NCI-H2029 treated with DMSO at 0.1 percent for 48 hours (cell line): ENCODE data around the gene TTC39C.
"Not testable (repeated sequence)": the region's sequence is repeated elsewhere in the genome, so short reads cannot be mapped to it uniquely, and the experiment has no call there.

Experiments
- DNase-seq: peaks from one replicate; lab custom pipeline; 2025; lab: John Stamatoyannopoulos, UW

The TTC39C gene

DNA sequence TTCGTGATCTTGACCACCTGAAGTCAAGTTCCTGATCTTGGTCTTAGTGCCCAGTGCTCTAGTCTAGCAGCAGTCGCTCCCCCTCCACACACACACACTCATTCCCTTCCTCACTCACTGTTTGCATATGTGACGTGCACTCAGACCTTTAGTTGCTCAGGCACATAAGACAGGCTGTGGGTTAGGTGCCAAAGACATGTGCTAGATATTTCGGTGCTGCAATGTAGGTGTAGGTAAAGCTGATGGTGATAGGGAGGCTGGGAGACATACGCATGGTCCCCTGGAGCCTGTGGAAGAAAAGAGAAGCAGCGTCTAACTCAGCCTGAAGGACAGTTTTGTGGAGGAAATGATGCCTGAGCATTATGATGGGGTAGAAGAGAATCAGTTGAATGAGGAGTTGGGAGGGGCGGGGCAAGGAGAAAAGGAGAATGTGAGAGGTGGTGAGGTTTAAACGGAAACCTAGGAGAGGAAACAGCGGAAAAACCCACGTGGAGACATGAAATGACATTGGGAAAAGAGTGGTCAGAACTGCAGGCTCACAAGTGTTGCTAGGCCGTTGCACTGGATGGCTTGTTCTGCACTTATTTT lies 3.8 kb downstream of the TTC39C start:
- DNase-seq: no peak

DNA sequence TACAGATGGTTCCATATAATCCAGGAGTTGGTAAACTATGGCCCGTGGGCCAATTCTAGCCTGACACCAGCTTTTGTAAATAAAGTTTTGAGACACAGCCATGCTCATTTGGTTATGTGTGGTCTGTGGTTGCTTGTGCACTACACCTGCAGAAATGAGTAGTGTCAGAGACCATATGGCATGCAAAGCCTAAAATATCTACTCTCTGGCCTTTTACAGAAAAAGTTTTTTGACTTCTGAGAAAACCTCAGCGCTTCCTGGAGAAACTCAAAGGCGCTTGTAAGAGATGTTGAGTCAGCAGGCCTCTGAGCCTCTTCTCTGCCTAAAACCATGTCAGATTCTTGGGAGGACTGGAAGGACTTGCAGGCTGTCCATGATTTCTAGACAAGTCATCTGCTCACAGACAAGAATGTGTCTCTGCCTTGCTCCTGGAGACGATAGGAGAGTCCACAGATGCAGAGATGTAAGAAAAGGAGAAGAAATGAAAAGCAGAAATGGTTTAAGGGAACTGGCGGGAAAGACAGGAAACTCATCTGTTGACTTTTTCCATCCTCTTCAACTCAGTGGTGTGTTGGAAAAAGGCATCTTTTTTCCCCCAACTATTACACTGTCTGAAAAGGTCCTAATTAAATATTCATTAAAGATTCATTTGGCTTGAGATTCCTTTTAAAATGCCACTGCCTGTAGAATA lies 5.2 kb downstream of the TTC39C start:
- DNase-seq: no peak

DNA sequence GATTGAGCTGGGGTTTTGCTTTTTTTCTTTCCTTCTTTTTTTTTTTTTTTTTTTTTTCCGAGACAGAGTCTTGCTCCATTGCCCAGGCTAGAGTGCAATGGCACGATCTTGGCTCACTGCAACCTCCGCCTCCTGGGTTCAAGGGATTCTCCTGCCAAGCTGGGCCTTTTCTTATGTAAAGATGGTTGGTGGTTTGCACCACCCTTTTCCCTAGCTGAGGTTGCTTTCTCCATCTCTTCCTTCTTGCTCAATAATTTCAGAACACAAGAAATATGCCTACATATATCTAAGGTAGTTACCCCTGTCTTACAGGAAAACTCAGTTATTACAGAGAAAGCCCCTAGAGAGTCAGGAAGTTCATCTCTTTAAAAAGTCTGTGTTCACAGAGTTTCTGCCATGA lies 7.0 kb downstream of the TTC39C start:
- no peak for DNase-seq

DNA sequence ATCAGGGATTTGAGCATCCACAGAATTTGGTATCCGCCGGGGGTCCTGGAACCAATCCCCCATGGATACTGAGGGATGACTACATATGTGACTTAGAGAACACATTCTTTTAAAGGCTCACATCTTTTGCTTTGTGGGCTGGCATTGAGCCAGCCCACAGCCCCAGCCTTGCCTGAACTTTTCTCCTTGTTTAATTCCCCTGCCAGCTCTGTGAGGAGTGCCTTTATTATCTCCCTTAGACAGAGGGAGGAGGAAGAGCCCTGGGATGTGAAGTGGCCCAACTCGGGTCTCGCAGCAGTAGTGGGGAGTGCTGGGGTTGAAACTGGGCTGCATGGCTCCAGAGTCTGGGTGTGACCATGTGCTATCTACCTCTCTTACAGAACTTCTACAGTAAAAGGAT lies 7.6 kb downstream of the TTC39C start:
- no peak for DNase-seq

DNA sequence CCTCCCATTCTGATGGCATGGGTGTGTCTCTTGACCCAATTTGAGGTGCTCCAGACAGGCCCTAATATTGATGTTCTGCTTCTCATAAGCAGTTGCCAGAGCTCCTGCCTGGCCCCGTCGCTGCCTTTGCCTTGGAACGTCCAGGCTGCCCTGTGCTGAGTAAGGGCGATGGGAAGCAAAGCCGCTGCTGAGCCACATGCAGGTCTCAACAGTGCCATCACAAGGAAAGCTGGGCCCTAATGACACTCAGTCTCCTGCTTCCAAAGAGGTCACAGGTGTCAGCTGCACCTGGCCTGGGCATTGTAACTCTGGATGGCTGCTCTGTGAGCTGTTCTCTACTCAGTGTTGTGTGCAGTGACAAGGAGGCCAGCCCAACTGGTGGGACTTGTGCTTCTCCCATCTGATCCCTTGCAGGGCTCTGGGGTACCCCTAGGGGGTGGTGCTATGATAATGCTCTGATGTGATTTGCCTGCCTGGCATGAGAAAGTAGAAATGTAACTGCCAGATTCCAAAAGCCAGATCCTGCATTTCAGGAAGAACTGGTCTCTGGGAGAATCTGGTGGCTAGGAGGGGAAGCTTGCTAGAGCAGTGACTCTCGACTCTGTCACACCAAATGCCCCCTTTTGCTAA lies 8.7 kb downstream of the TTC39C start:
- no peak for DNase-seq

DNA sequence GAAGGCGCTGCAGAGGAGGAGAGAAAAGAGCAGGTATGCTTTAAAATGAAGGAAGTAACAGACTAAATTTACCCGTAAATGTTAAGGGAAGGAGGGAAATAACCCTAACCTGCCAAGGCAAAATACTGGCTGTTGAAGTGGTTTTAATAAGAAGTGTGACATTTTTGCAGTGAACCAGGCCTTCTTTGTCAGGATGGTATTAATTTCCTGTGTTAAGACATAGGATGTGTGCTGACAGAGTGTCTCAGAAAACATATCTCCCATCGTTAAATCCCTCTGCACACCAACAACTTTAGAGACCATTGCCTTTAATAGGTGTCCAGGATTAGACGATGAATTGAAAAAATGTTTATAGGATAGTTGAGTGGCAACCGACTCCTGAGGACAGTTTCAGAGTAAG lies 9.9 kb downstream of the TTC39C start:
- DNase-seq: no peak

DNA sequence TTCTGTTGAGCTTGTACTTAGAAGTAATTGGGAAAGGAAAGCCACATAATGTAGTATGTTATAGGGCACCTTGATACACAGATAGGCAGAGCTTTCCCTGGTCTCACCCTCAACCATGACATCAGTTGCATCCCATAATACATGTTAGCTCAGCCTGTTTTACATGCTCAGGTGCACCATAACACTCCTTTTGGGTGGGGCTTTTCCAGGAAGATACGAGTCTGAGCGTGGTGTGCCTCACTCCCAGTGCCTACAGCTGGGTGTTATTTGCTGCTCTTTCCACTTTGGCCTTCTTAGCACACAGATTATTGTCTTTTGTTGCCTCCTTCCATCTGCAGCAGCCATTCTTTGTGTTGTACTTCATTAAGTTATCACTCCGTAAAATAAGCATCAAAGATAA lies 11.9 kb downstream of the TTC39C start:
- no peak for DNase-seq

DNA sequence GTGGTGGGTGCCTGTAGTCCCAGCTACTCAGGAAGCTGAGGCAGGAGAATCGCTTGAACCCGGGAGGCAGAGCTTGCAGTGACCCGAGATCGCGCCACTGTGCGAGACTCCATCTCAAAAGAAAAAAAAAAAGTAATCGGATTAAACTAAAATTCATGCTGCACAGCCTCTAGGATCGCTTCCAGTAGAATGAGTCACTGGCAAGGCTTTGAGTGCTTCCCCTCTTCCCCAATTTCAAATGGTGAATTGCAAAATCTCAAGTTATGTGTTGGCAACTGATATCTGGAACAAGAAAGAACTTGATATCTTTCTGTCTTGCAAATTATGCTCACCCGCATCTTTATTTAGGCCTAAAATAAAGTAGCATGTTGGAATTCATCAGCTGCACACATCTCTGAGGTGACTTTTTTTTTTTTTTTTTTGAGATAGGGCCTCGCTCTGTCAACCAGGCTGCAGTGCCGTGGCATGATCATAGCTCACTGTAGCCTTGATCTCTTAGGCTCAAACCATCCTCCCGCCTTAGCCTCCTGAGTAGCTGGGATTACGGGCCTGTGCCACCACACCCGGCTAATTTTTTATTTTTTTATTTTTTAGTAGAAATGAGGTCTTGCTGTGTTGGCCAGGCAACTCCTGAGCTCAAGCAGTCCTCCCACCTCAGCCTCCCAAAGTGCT lies 12.7 kb downstream of the TTC39C start:
- DNase-seq: no peak

DNA sequence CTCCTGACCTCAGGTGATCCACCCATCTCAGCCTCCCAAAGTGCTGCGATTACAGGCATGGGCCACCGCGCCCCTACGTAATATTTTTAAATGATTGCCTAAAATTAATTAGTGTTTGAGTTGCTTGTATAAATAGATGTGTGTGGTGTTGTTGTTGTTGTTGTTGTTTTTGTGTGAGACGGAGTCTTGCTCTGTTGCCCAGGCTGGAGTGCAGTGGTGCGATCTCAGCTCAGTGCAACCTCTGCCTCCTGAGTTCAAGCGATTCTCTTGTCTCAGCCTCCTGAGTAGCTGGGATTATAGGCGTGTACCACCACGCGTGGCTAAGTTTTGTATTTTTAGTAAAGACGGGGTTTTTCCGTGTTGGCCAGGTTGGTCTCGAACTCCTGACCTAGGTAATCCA lies 14.4 kb downstream of the TTC39C start:
- DNase-seq: not testable (repeated sequence)

DNA sequence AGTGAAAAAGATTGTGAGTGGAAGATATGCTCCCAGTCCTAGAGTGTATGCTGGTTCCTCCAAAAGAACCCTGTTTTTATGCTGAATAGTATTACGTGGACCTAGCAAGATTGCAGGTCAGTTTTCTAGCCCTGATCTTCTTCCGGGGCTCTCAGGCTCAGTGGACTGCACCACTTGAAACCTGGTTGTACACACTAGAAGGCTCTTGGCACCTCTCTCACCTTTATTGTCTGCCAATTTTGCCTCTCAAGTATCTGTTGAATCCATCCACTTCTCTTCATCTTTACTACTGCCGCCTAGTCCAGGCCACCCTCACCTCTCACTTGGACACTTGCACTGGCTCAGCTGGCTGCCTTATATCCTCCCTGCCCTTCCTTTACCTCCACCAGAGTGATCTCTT lies 16.8 kb downstream of the TTC39C start:
- peak; percentile 89 for DNase-seq

DNA sequence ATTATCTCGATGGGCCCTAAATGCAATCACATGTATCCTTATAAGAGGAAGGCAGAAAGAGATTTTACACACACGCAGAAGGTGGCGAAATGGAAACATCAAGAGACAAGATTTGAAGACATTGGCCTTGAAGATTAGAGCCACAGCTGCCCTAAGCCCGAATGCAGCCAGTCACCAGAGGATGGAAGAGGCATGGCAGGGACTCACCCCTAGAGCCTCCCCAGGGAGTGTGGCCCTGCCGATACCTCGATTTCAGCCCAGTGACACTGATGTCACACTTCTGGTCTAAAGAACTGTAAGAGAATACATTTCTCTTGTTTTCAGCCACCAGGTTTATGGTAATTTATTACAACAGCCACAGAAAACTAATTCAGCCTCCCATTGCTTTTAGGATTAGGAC lies 17.4 kb downstream of the TTC39C start:
- no peak for DNase-seq

DNA sequence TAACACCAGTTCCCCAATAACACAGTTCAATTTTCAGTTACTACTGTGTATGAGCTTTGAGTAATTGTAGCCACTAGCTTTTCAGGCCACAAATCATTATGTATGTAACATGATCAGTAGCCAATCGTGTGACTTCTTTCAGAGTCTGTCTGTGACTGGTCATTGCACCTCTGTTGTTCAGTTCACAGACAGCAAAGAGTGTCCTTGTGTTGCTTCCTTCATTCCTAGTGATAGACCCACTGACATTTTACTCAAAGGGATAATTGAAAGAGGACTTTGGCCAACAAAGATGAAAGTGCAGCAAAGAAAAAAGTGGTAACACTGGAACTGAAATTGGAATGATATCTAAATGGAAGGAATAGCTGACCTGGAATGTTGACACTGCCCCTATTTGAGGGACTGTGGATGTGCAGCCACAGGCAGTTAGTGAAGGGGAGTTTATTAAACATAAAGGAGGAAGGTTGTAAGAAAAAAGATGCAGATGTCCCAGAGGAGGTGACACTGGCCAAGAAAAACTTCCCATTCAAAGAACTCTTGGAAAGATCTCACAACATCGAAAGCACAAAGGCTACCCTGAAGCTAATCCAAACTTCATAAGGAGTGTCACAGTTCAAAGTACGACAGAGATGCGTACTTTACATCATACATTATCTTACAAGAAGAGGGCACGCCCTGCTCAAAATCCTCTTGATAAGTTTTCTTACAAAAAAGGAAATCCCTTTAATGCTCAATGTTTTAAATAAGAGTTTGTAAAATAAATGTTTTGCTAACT lies 19.3 kb downstream of the TTC39C start:
- no peak for DNase-seq

DNA sequence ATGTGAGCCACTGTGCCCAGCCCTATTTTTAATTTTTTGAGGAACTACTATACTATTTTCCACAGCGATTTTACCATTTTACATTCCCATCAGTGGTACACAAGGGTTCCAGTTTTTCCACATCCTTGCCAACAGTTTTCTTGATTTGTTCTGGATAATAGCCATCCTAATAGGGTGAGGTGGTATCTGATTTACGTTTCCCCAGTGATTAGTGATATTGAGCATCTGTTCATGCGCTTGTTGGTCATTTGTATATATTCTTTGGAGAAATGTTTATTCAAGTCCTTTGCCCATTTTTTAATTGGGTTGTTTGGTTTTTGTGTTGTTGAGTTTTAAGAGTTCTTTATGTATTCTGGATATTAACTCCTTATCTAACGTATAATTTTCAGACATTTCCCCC lies 20.8 kb downstream of the TTC39C start:
- no peak for DNase-seq

DNA sequence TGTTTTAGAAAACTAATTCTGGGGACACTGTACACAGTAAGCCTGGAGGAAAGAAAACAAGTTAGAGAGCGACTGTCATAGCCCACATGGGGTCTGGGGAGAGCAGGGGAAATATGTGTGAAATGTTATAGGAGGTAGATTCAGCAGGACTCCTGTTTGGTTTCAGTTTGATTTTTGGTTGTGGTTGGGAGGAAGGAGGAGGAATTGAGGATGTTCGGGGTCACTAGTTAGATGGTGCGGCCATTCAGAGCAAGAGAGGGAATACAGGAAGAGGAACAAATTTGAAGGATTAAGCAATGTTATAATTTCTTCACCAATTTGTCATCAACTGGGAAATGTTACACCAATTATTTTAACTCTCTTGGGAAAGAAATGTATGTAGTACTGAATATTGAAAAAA lies 25.1 kb downstream of the TTC39C start:
- DNase-seq: no peak

DNA sequence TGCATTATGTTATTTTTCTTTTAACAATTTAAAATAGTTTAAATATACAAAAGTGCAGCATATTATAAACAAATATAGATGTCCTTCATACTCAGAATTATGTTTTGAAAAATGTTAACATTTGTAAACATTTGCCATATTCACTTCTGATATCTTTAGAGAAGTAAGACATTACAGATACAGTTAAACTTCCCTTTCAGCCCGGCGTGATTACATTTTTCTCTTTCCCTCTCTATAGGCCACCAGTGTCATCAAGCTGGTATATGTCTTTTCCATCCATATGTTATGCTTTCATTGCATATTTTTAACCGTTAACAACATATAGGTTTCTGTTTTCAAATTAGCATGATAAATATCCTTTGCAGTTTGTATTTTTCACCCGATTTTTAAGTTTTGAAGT lies 27.1 kb downstream of the TTC39C start:
- no peak for DNase-seq

DNA sequence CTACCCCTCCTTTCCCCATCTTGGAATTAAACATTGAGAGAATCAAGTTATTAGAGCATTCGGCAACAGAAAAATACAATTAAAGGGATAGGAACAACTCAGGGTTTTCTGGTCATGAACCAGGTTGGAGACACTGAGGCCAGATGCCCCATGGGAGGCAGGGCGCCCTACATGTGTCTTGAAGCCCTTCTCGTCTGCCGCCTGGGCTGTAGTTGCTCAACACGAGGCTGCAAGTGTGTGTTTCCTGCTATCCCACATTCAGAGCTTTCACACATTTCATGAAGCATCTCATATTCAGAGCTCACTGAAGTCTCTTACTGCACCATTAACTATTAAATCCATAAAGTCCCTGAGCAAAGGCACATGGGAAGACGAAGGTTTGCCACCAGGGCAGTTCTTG lies 28.8 kb downstream of the TTC39C start:
- no peak for DNase-seq

DNA sequence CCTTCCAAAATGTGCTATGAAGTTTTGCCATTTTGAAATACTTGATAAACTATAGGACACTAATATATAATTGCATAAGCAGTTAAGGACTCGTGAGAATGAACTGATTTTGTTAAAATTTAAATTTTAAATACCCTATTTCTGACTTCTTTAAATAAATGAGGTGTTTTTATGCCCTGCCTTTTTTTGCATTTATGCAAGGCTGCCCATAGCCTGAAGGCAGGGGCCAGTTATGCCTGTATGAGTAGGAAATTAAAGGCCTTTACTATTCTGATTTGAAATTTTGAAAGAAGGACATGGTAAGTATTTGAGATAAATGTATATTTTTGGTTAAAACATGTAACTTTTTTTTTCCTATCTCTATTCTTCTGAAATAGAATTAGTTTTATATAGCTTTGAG lies 33.7 kb downstream of the TTC39C start:
- DNase-seq: no peak

DNA sequence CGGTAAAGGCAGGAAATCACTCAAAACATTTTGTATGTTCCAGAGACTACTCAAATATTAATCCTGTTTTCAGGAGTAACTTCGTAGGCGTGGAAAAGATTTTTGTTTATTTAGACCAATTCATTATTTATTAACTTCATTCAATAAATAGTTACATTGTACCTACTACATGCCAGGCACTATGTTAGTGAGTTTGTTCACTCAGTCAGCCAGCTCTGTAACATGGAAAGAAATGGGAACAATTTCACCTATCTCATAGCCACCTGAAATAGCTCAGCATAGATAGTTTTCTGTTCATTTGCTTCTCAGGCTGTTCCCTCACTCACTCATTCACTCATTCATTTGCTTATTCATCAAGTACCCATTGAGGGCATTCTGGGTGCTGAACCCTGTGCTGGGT lies 34.6 kb downstream of the TTC39C start:
- DNase-seq: no peak

DNA sequence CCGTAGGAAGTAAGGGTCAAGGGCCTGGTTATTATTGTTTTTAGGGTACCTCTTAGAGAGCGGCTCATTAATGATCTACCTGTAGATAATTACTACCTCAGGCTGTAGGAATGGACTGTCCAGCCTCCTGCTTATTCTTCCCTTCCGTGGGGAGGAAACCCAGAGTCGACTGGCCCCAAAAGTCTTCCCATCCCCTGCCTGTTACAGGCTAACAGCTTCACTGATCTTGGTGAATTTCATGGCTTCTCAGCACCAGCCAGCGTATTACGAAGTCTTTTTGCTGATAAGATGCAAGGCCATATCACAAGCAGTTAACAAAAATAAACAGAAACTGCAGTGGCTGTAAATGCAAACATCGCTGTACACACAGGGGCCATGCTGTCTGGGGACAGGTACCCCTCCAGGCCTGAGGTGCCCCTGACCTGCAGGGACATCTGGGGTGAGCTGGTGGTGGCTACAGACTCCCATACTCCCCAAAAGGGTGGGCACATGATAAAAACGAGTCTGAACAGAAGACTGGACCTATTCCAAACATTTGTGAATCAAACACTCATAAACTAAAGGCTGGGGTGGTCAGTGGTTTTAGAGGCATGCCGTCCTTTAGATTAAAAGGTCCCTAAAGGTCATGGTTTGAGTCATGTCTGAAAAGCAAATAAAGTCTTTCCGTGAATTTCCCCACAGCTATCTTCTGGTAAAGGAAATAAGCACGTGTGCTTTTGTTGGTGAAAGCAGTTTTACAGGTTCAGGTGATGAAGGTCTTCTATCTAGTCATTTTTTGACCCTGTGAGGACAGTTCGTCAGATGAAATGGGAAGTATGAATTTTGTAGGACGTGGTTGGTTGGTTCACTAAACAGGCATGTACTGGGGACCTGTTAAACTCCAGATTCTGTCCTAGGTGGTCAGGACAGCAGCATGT lies 36.7 kb downstream of the TTC39C start:
- DNase-seq: no peak

DNA sequence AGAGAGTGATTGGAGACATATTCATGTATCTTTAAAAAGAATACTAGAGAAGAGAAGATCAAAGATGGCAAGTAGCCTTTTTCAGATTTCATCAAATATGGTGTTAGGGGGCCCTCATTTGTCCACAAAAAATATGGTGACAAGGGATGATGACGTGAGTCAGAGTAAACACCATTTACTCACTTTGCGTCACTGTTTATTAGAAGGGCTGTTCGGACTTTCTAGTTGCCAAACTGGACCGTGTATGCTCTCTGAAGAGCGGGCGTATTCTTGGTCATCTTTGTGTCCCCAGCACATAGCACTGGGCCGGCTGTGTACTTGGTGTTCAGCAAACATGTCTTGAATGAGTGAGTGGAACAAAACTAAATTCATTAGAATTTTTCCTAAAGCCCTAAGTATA lies 37.5 kb downstream of the TTC39C start:
- DNase-seq: no peak

DNA sequence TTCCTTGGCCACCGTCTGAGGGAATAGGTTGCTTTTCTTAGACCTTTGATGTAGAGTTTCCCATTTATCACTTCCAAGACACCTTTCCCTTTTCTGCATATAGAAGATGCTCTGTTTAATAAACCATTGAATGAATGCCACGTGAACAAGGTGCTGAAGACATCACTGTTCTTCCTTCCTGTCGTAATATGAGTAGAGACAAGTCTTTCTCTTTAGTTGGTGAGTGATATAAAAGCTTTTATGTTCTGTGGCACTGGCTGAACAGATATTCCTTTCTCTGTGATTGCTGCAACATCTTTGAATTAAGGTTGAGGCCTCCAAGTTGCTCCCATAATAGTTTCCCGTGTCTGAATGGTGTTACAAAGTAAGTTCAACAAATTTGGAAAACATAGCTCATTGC lies 38.7 kb downstream of the TTC39C start:
- no peak for DNase-seq
